HG02610 (cell line): ENCODE results near the gene UFC1.

ENCODE experiments used
- ATAC-seq: cut with Tn5 transposase; IDR thresholded peaks from one replicate; pipeline ENCODE4 v1.9.1; 2021; ENCODE audit warnings: mild to moderate bottlenecking, moderate library complexity; ENCODE audit not compliant: unreplicated experiment

Gene UFC1

GRCh38 chr1:161192476-161193465, 39.0 kb downstream of the UFC1 start:
- peak; percentile 59 for ATAC-seq

GRCh38 chr1:161193561-161194235, 39.9 kb downstream of the UFC1 start:
- ATAC-seq = no peak

GRCh38 chr1:161195171-161195570, 41.4 kb downstream of the UFC1 start:
- peak; percentile 59 for ATAC-seq

- ATAC-seq = no peak
These were observed 42.3 kb downstream of the UFC1 start for GRCh38 chr1:161196111-161196510.

- ATAC-seq = no peak
These were observed 43.0 kb downstream of the UFC1 start for GRCh38 chr1:161196521-161197451.

GRCh38 chr1:161197560-161198193, 43.9 kb downstream of the UFC1 start:
- no peak for ATAC-seq

- no peak for ATAC-seq
These were observed 44.6 kb downstream of the UFC1 start for GRCh38 chr1:161198194-161198896.

GRCh38 chr1:161198897-161199431, 45.2 kb downstream of the UFC1 start, which contains the start of gene ADAMTS4:
TSS of gene ADAMTS4 (minus strand) at chr1:161199054. CDS start at chr1:161198627, 427 bp downstream.
- ATAC-seq = no peak

GRCh38 chr1:161199506-161200139, 45.8 kb downstream of the UFC1 start:
- no peak for ATAC-seq

GRCh38 chr1:161200421-161200991, 46.7 kb downstream of the UFC1 start:
- no peak for ATAC-seq

- no peak for ATAC-seq
These were observed 47.4 kb downstream of the UFC1 start for GRCh38 chr1:161200992-161201835.

- peak; percentile 96 for ATAC-seq
These were observed 48.3 kb downstream of the UFC1 start, which contains the start of gene NDUFS2 for GRCh38 chr1:161201836-161202712. TSS of gene NDUFS2 (plus strand) at chr1:161202367. CDS start at chr1:161202386, 19 bp downstream.

- ATAC-seq = no peak
These were observed 52.8 kb downstream of the UFC1 start for GRCh38 chr1:161206411-161207140.

- no peak for ATAC-seq
These were observed 53.4 kb downstream of the UFC1 start for GRCh38 chr1:161207173-161207572.
